ENCODE results near the gene TUBB2B.
A peak's percentile ranks its signal among the peaks of the same experiment; 100 is the strongest.

The TUBB2B gene

GRCh38 chr6:3240595-3240994 lies 13.1 kb upstream of the TUBB2B start:
- no peak overlapping the region for H3K4me3 ChIP-seq (replicated peaks; ENCODE audit: low read depth, low read length)
- no peak for DNase-seq (ENCODE audit: low read depth)
- TF ChIP-seq, protein P1, sequence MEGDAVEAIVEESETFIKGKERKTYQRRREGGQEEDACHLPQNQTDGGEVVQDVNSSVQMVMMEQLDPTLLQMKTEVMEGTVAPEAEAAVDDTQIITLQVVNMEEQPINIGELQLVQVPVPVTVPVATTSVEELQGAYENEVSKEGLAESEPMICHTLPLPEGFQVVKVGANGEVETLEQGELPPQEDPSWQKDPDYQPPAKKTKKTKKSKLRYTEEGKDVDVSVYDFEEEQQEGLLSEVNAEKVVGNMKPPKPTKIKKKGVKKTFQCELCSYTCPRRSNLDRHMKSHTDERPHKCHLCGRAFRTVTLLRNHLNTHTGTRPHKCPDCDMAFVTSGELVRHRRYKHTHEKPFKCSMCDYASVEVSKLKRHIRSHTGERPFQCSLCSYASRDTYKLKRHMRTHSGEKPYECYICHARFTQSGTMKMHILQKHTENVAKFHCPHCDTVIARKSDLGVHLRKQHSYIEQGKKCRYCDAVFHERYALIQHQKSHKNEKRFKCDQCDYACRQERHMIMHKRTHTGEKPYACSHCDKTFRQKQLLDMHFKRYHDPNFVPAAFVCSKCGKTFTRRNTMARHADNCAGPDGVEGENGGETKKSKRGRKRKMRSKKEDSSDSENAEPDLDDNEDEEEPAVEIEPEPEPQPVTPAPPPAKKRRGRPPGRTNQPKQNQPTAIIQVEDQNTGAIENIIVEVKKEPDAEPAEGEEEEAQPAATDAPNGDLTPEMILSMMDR (IDR thresholded peaks at IDR 0.05; ENCODE audit: low read length, missing control alignments), result no peak

GRCh38 chr6:3239110-3239830 lies 11.8 kb upstream of the TUBB2B start:
- no peak for DNase-seq (ENCODE audit: low read depth)
- TF ChIP-seq, protein P1 (IDR thresholded peaks at IDR 0.05; ENCODE audit: low read length, missing control alignments), result peak; percentile 20
- H3K4me3 ChIP-seq (replicated peaks; ENCODE audit: low read depth, low read length), result no peak overlapping the region

DNA sequence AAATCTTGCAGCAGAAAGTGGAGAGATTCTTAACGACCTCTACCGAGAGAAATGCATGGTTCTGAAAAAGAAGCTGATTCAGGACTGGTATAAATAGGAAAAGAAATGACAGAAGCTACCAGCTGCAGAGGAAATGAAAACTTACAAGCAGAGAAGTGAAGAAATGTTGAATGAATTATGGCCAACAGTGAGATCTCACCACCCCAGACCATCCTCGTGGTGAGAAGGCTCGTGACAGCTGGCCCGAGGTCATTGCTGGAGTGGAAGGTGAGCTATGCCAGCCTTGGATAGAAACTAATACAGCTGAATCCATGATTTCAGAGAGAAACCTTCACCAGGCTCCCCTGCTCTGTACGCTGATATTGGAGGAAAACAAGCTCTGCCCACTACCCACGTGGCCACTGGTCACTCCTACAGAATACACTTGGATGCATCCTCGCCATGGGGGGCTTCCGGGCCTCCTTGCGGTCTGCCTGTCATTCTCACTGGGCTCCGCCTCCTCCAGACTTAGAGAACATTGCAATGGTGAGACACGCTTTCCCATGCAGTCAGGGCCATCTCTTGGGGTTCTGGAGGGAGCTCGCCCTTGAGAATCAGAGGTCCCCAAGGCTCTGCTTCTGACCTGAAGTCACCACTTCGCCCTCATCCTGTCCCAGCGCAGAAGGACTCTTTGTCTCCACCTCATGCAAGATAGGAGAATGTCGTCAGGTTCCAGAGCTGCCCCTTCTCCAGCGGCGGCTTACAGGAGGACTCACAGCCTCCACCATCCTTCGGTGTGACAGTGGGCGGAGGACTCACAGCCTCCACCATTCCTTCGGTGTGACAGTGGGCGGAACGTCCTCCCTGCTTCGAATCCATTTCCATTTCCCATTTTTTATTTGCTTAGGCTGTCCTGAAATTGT lies 10.6 kb upstream of the TUBB2B start:
- no peak for DNase-seq (ENCODE audit: low read depth)
- TF ChIP-seq, protein P1 (IDR thresholded peaks at IDR 0.05; ENCODE audit: low read length, missing control alignments), result no peak
- H3K4me3 ChIP-seq (replicated peaks; ENCODE audit: low read depth, low read length), result no peak overlapping the region

DNA sequence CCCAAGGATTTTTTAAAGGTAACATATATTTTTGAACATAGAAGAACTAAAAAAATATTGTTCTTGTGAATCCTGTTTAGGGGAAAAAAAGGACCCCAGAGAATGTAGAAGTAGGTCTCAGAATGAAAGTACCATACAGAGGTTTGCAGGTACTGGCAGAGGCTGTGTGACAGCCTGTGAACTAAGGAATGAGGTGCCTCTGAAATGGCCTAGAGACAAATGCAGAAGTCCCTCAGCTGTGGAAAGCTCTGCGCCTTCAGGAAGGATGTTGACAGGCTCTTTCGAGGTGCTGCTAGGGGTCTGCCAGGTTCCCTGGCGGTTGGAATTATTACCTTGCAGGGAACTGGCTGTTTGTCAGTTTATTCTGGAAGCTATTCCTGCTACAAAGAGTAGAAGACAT lies 8.6 kb upstream of the TUBB2B start:
- TF ChIP-seq, protein P1 (IDR thresholded peaks at IDR 0.05; ENCODE audit: low read length, missing control alignments), result no peak
- no peak overlapping the region for H3K4me3 ChIP-seq (replicated peaks; ENCODE audit: low read depth, low read length)
- DNase-seq (ENCODE audit: low read depth), result no peak

DNA sequence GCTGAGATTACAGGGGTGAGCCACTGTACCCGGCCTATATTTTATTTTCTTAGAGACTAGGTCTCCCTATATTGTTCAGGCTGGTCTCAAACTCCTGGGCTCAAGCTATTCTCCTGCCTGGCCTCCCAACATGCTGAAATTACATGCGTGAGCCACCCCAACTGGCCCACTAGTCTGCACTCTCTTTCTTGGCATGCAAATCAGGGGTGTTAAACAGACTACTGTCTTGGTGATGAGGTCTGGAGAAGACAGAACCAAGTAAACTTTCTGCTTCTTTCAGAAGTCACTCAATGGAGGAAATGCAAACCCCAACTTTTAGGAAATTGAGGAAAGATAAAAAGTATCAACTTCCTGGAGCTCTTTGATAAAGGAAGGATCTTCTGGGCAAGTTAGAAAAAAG lies 8.0 kb upstream of the TUBB2B start:
- H3K4me3 ChIP-seq (replicated peaks; ENCODE audit: low read depth, low read length), result no peak overlapping the region
- no peak for DNase-seq (ENCODE audit: low read depth)
- TF ChIP-seq, protein P1 (IDR thresholded peaks at IDR 0.05; ENCODE audit: low read length, missing control alignments), result no peak

GRCh38 chr6:3233904-3234303 lies 6.5 kb upstream of the TUBB2B start:
- TF ChIP-seq, protein P1 (IDR thresholded peaks at IDR 0.05; ENCODE audit: low read length, missing control alignments), result no peak
- H3K4me3 ChIP-seq (replicated peaks; ENCODE audit: low read depth, low read length), result no peak overlapping the region

More at GRCh38 chr6:3233904-3234303, 6.5 kb upstream of the TUBB2B start:
- no peak for DNase-seq (ENCODE audit: low read depth)
